OCI-LY1 (cell line): ENCODE results near the gene PLCD3.

Experiments used
- CTCF ChIP-seq: fragments of 200-600 bp; sonication (generic), shearing (Covaris generic); IDR thresholded peaks from 2 replicates; pipeline ENCODE4 v1.5.1; 2017; ENCODE audit warnings: mild to moderate bottlenecking, antibody characterized with exemption, low read length, moderate library complexity, mixed read lengths
- EZH2 ChIP-seq: fragments of 200-600 bp; sonication (generic), shearing (Covaris generic); IDR thresholded peaks from 2 replicates; pipeline ENCODE4 v1.8.0; 2017; ENCODE audit warnings: borderline replicate concordance, mixed run types, mild to moderate bottlenecking, antibody characterized with exemption, low read length, moderate library complexity, mixed read lengths

GRCh38 chr17:45120558-45120957, 11.8 kb downstream of the PLCD3 start:
- no peak for TF ChIP-seq EZH2
- no peak for TF ChIP-seq CTCF
